Occipital lobe (tissue), 2 donors: ENCODE data around the gene LEFTY2. TPM values are rescaled to one million over a fixed set of nuclear protein-coding genes. Genes with fewer than 3 reads are reported as not detected.

ENCODE experiments used
- small RNA-seq: library from RNA; depleted of rRNA; stranded (forward); fragments of <200 nt; gene quantifications from one replicate; pipeline ENCODE3, GENCODE V24; 2014
- total RNA-seq: library from RNA; depleted of rRNA; stranded (reverse); fragments of >200 nt; gene quantifications from one replicate; pipeline ENCODE4 v1.2.3, GENCODE V29; 2014

LEFTY2 gene
- total RNA-seq, 1 donor from 2014 or later = 0.47 TPM

Small RNAs within 50 kb of the gene (small RNA-seq; reads per million reads assigned to genes)
- gene AL117348.1 (not detected), gene NDUFA3P3 (not detected)

Other genes starting within 250 kb of the LEFTY2 start
- 337 TPM for gene SRP9, start 163.4 kb downstream of the LEFTY2 start, total RNA-seq
- gene EPHX1, start 131.1 kb downstream of the LEFTY2 start, total RNA-seq = 7.2 TPM
- 1.1 TPM for gene TMEM63A, start 58.8 kb downstream of the LEFTY2 start, total RNA-seq
- gene LEFTY1, start 52.1 kb downstream of the LEFTY2 start, total RNA-seq = 0.47 TPM
- gene PYCR2, start 17.0 kb downstream of the LEFTY2 start, total RNA-seq = 16.2 TPM
- 43.4 TPM for gene SDE2, start 58.1 kb upstream of the LEFTY2 start, total RNA-seq
- 371 TPM for gene H3-3A, start 121.5 kb upstream of the LEFTY2 start, total RNA-seq
- 47.4 TPM for gene ACBD3, start 245.5 kb upstream of the LEFTY2 start, total RNA-seq